Measurements from ENCODE around the gene EOMES. TPM values are rescaled to one million over a fixed set of nuclear protein-coding genes. Genes with fewer than 3 reads are reported as not detected.

The EOMES gene
- total and polyA plus RNA-seq, 7 experiments from 2014 or later, result 0.67 to 9.5 (median 1.5) TPM

GRCh38 chr3:27723456-27723814, 1.3 kb upstream of the EOMES start:
- H3K4me1 ChIP-seq (ENCODE audit: control insufficient read depth in 2 of 2, insufficient read depth in 2 of 2, low read length in 2 of 2), result peaks cover 6 to 30% of the 10 kb centered on the region in 2 donors
- H3K9me3 ChIP-seq (ENCODE audit: control insufficient read depth in 2 of 3, low read length in 3 of 3), result no peaks in the 10 kb centered on the region
- intact Hi-C loops (cut with micrococcal nuclease), result loop anchor here (1.0 to 5.0 kb wide), 5 partner anchors 8 to 625 kb away; partner anchors contain the start of genes AZI2 (in 1 of the 2), SLC4A7 (in 1 of the 2) and ZCWPW2 (in 1 of the 2)
- no peak overlapping the region for H3K27ac ChIP-seq (ENCODE audit: low read depth, low read length)
- Mint-ChIP-seq H3K4me3 (peak overlapping the region; percentile 79 to 93 (median 86)), H3K27me3 (peaks cover 59 to 90% (median 78%) of the 10 kb centered on the region in 5 donors), H3K9me3 (peaks cover 0 to 2% (median 0%) of the 10 kb centered on the region in 11 donors), H3K27ac (peak overlapping the region in 1 of 9 donors; percentile 69), H3K4me1 (peaks cover 24 to 52% (median 40%) of the 10 kb centered on the region in 7 donors), H3K36me3 (peaks cover 0 to 5% (median 0%) of the 10 kb centered on the region in 5 donors)
- DNase-seq (no peak), ATAC-seq (no peak)
- POLR2A ChIA-PET, result interaction anchor here (0.9 to 2.0 kb wide), 2 partner anchors 11 to 158 kb away, joined by 3 to 7 read pairs; no protein-coding TSS in a partner anchor
- H3K27me3 ChIP-seq (ENCODE audit: control insufficient read depth in 2 of 2, insufficient read depth in 2 of 2, low read length in 2 of 2), result peaks cover 0 to 55% of the 10 kb centered on the region in 2 donors
- H3K4me3 ChIP-seq (ENCODE audit: low read length), result peak overlapping the region; percentile 68
- H3K36me3 ChIP-seq (ENCODE audit: control insufficient read depth in 2 of 3, insufficient read depth in 3 of 3, low read length in 3 of 3), result no peaks in the 10 kb centered on the region
- CTCF ChIA-PET, result interaction anchor here (1.1 to 5.2 kb wide), 3 partner anchors 11 to 627 kb away, joined by 3 to 30 read pairs (median 3); no protein-coding TSS in a partner anchor

- ChIA-PET CTCF (interaction anchor here (1.3 to 5.2 kb wide), 2 partner anchors 11 to 628 kb away, joined by 3 to 30 read pairs; no protein-coding TSS in a partner anchor), POLR2A (interaction anchor here (0.9 to 2.0 kb wide), 3 partner anchors 11 to 626 kb away, joined by 3 to 7 read pairs (median 4); partner anchors contain the start of genes AZI2 and ZCWPW2)
- intact Hi-C loops (cut with micrococcal nuclease), result loop anchor here (1.0 to 5.0 kb wide), 5 partner anchors 8 to 626 kb away; partner anchors contain the start of genes AZI2 (in 1 of the 2), SLC4A7 (in 1 of the 2) and ZCWPW2 (in 1 of the 2)
- Mint-ChIP-seq H3K27me3 (peaks cover 55 to 89% (median 74%) of the 10 kb centered on the region in 5 donors), H3K4me1 (peaks cover 20 to 48% (median 35%) of the 10 kb centered on the region in 7 donors), H3K4me3 (peak overlapping the region; percentile 79 to 93 (median 86)), H3K27ac (peak overlapping the region in 3 of 9 donors; percentile 8 to 69 (median 56)), H3K9me3 (peaks cover 0 to 2% (median 0%) of the 10 kb centered on the region in 11 donors), H3K36me3 (peaks cover 0 to 5% (median 0%) of the 10 kb centered on the region in 5 donors)
- peaks cover 0 to under 1% (median 0%) of the 10 kb centered on the region in 3 experiments for H3K36me3 ChIP-seq (ENCODE audit: control insufficient read depth in 2 of 3, insufficient read depth in 3 of 3, low read length in 3 of 3)
- peaks cover 0 to 51% of the 10 kb centered on the region in 2 donors for H3K27me3 ChIP-seq (ENCODE audit: control insufficient read depth in 2 of 2, insufficient read depth in 2 of 2, low read length in 2 of 2)
- DNase-seq (no peak), ATAC-seq (no peak)
- H3K4me3 ChIP-seq (ENCODE audit: low read length), result peak overlapping the region; percentile 68
- no peaks in the 10 kb centered on the region for H3K9me3 ChIP-seq (ENCODE audit: control insufficient read depth in 2 of 3, low read length in 3 of 3)
- peaks cover 6 to 30% of the 10 kb centered on the region in 2 donors for H3K4me1 ChIP-seq (ENCODE audit: control insufficient read depth in 2 of 2, insufficient read depth in 2 of 2, low read length in 2 of 2)
- H3K27ac ChIP-seq (ENCODE audit: low read depth, low read length), result no peak overlapping the region
Observed at GRCh38 chr3:27723001-27723445, 900 bp upstream of the EOMES start.

GRCh38 chr3:27720899-27721716, 1.0 kb downstream of the EOMES start:
- H3K27me3 ChIP-seq (ENCODE audit: control insufficient read depth in 2 of 2, insufficient read depth in 2 of 2, low read length in 2 of 2), result peaks cover 0 to 33% of the 10 kb centered on the region in 2 donors
- H3K27me3 Mint-ChIP-seq, result peaks cover 36 to 89% (median 54%) of the 10 kb centered on the region in 5 donors
- H3K36me3 ChIP-seq (ENCODE audit: control insufficient read depth in 2 of 3, insufficient read depth in 3 of 3, low read length in 3 of 3), result peaks cover 0 to 12% (median 0%) of the 10 kb centered on the region in 3 experiments
- peaks cover 16 to 30% of the 10 kb centered on the region in 2 donors for H3K4me1 ChIP-seq (ENCODE audit: control insufficient read depth in 2 of 2, insufficient read depth in 2 of 2, low read length in 2 of 2)
- CTCF ChIA-PET, result interaction anchor here (0.6 to 5.2 kb wide), 15 partner anchors 9 to 611 kb away, joined by 3 to 30 read pairs (median 4); no protein-coding TSS in a partner anchor
- H3K9me3 Mint-ChIP-seq, result peaks cover 0 to 4% (median 0%) of the 10 kb centered on the region in 11 donors
- peak overlapping the region in 3 of 9 donors; percentile 6 to 46 (median 21) for H3K27ac Mint-ChIP-seq
- peaks cover 19 to 42% (median 31%) of the 10 kb centered on the region in 7 donors for H3K4me1 Mint-ChIP-seq
- POLR2A ChIA-PET, result interaction anchor here (0.6 to 1.3 kb wide), 6 partner anchors 8 to 623 kb away, joined by 3 to 5 read pairs (median 3); no protein-coding TSS in a partner anchor
- peak overlapping the region; percentile 75 to 93 (median 84) for H3K4me3 Mint-ChIP-seq
- DNase-seq, result no peak
- ATAC-seq, result peak; percentile 9
- H3K9me3 ChIP-seq (ENCODE audit: control insufficient read depth in 2 of 3, low read length in 3 of 3), result no peaks in the 10 kb centered on the region
- H3K4me3 ChIP-seq (ENCODE audit: low read length), result peak overlapping the region; percentile 68
- no peak overlapping the region for H3K27ac ChIP-seq (ENCODE audit: low read depth, low read length)
- peaks cover 0 to 5% (median 0%) of the 10 kb centered on the region in 5 donors for H3K36me3 Mint-ChIP-seq
- intact Hi-C loops (cut with micrococcal nuclease), result loop anchor here (1.0 to 5.0 kb wide), 8 partner anchors 9 to 565 kb away; no protein-coding TSS in a partner anchor

GRCh38 chr3:27719314-27720003, 2.7 kb downstream of the EOMES start:
- intact Hi-C loops (cut with micrococcal nuclease), result loop anchor here (2.0 to 10.0 kb wide), 5 partner anchors 141 to 855 kb away; no protein-coding TSS in a partner anchor
- peaks cover 0 to 3% (median 0%) of the 10 kb centered on the region in 11 donors for H3K9me3 Mint-ChIP-seq
- peaks cover 0 to 5% (median 0%) of the 10 kb centered on the region in 5 donors for H3K36me3 Mint-ChIP-seq
- H3K27ac Mint-ChIP-seq, result peak overlapping the region in 1 of 9 donors; percentile 29
- Histone ChIP-seq H3K27ac (ENCODE audit: low read depth, low read length) (no peak overlapping the region), H3K36me3 (ENCODE audit: control insufficient read depth in 2 of 3, insufficient read depth in 3 of 3, low read length in 3 of 3) (peaks cover 0 to 12% (median 0%) of the 10 kb centered on the region in 3 experiments), H3K9me3 (ENCODE audit: control insufficient read depth in 2 of 3, low read length in 3 of 3) (no peaks in the 10 kb centered on the region), H3K4me1 (ENCODE audit: control insufficient read depth in 2 of 2, insufficient read depth in 2 of 2, low read length in 2 of 2) (peaks cover 16 to 34% of the 10 kb centered on the region in 2 donors), H3K27me3 (ENCODE audit: control insufficient read depth in 2 of 2, insufficient read depth in 2 of 2, low read length in 2 of 2) (peaks cover 0 to 32% of the 10 kb centered on the region in 2 donors), H3K4me3 (ENCODE audit: low read length) (peak overlapping the region; percentile 52)
- ChIA-PET POLR2A (interaction anchor here (0.7 to 1.1 kb wide), 2 partner anchors 17 to 142 kb away, joined by 3 read pairs; no protein-coding TSS in a partner anchor), CTCF (interaction anchor here (0.6 to 1.2 kb wide), 3 partner anchors 163 to 368 kb away, joined by 4 read pairs; no protein-coding TSS in a partner anchor)
- DNase-seq (no peak), ATAC-seq (no peak)
- H3K4me1 Mint-ChIP-seq, result peaks cover 26 to 48% (median 39%) of the 10 kb centered on the region in 7 donors
- H3K27me3 Mint-ChIP-seq, result peaks cover 34 to 88% (median 52%) of the 10 kb centered on the region in 5 donors
- peak overlapping the region in 9 of 10 donors; percentile 1 to 93 (median 37) for H3K4me3 Mint-ChIP-seq

GRCh38 chr3:27718459-27718858, 3.7 kb downstream of the EOMES start:
- Mint-ChIP-seq H3K9me3 (peaks cover 0 to 3% (median 0%) of the 10 kb centered on the region in 11 donors), H3K4me3 (peak overlapping the region in 1 of 10 donors; percentile 39), H3K27me3 (peaks cover 34 to 88% (median 52%) of the 10 kb centered on the region in 5 donors), H3K36me3 (peaks cover 0 to 1% (median 0%) of the 10 kb centered on the region in 5 donors), H3K4me1 (peaks cover 29 to 48% (median 39%) of the 10 kb centered on the region in 7 donors), H3K27ac (no peak overlapping the region)
- ATAC-seq, result no peak
- H3K4me1 ChIP-seq (ENCODE audit: control insufficient read depth in 2 of 2, insufficient read depth in 2 of 2, low read length in 2 of 2), result peaks cover 11 to 36% of the 10 kb centered on the region in 2 donors
- no peak overlapping the region for H3K27ac ChIP-seq (ENCODE audit: low read depth, low read length)
- H3K4me3 ChIP-seq (ENCODE audit: low read length), result no peak overlapping the region
- CTCF ChIA-PET, result interaction anchor here (0.6 to 1.2 kb wide), 2 partner anchors 185 to 306 kb away, joined by 3 to 4 read pairs; no protein-coding TSS in a partner anchor
- DNase-seq, result no peak
- peaks cover 0 to 31% of the 10 kb centered on the region in 2 donors for H3K27me3 ChIP-seq (ENCODE audit: control insufficient read depth in 2 of 2, insufficient read depth in 2 of 2, low read length in 2 of 2)
- POLR2A ChIA-PET, result interaction anchor here (0.7 kb wide), 1 partner anchor 16 kb away, joined by 3 read pairs; no protein-coding TSS in a partner anchor
- intact Hi-C loops (cut with micrococcal nuclease), result loop anchor here in 1 of 2 donors (10.0 kb wide), 1 partner anchor 856 kb away; no protein-coding TSS in a partner anchor
- peaks cover 0 to 12% (median 0%) of the 10 kb centered on the region in 3 experiments for H3K36me3 ChIP-seq (ENCODE audit: control insufficient read depth in 2 of 3, insufficient read depth in 3 of 3, low read length in 3 of 3)
- no peaks in the 10 kb centered on the region for H3K9me3 ChIP-seq (ENCODE audit: control insufficient read depth in 2 of 3, low read length in 3 of 3)

All from naive thymus-derived CD4-positive, alpha-beta T cell (primary cell).